Activated T-cell treated with anti-CD3 and anti-CD28 coated beads for 4 hours (primary cell): ENCODE data around the gene ACE.

Source experiments
- DNase-seq: peaks from one replicate; pipeline ENCODE4 v3.0.0-alpha.2; 2020

The ACE gene

GRCh38 chr17:63538693-63539595 is 62.1 kb downstream of the ACE start:
- DNase-seq: no peak

DNA sequence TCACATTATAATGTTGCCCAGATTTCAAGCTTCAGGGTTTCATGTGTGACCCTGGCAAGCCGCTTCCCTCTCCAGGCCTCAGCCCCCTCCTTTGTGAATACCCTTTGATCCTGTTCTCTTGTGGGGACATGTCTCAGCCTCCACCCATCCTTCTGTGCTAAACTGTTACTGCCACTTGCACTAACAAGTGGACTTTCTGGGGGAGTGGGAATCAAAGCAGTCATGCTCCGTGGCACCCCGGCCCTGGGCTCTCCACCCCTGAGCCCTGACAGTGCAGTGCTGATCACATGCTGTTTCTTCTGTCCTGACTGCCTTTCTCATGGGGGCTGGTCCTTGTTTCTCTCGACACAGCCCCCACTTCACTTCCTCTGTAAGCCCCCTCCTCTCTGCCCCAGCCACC is 63.7 kb downstream of the ACE start:
- no peak for DNase-seq

DNA sequence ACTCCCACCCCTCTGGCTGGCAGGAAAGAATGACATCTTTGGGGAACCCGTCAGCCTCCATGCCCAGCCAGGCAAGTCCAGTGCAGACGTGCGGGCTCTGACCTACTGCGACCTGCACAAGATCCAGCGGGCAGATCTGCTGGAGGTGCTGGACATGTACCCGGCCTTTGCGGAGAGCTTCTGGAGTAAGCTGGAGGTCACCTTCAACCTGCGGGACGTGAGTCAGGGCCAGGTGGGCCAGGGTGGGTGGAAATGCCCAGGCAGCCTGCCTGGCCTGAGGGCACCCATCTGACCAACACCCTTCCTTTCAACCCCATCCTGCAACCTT is 65.3 kb downstream of the ACE start:
- no peak for DNase-seq

GRCh38 chr17:63542942-63543821 is 66.3 kb downstream of the ACE start:
- no peak for DNase-seq

GRCh38 chr17:63543822-63544420 is 67.1 kb downstream of the ACE start:
- DNase-seq: no peak

DNA sequence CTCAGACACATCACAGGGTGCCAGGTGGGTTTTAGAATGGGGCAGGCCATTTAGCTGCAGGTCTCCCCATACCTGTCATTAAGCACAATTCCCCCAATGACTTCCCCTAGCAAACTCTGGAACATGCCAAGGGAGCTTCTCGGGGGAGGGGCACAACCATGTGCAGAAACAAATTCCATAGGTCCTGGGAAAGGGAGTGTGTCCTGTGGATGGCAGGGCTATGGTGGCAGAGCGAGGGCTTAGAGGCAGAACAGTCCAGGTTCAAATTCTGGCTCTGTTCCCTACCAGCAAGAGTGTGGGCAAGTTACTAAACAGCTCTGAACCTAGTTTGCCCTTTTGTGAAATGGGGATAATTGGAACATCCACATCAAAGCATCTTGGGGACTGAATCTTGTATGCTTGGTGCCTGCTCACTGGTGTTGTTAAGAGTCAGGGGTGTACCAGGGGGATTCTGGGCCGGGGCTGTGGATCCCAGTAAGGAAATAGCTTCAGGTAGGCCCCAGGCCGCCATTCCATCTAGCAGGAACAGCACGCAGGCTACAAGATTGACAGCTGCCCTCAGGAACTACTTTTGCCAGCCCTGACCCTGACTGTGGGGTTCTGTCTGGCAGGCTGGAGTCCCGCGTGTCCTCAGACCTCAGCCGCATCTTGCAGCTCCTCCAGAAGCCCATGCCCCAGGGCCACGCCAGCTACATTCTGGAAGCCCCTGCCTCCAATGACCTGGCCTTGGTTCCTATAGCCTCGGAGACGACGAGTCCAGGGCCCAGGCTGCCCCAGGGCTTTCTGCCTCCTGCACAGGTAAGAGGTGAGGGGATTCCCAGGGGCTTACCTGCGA is 67.8 kb downstream of the ACE start:
- DNase-seq: no peak

- no peak for DNase-seq
Observed at GRCh38 chr17:63546308-63547082, 69.6 kb downstream of the ACE start.

GRCh38 chr17:63547083-63547523 is 70.2 kb downstream of the ACE start:
- DNase-seq: no peak
